BLaER1 (cell line): ENCODE measurements around the gene TPI1.
"Not testable (repeated sequence)": the region's sequence is repeated elsewhere in the genome, so short reads cannot be mapped to it uniquely, and the experiment has no call there.

Source experiments
- H3K27ac ChIP-seq: shearing (Covaris generic); formaldehyde crosslinking; 2 replicates; pipeline ENCODE4 v1.8.1; 2022
- H3K27me3 ChIP-seq: shearing (Covaris generic); formaldehyde crosslinking; 2 replicates; pipeline ENCODE4 v1.8.1; 2022
- H3K36me3 ChIP-seq: shearing (Covaris generic); formaldehyde crosslinking; 2 replicates; pipeline ENCODE4 v1.8.1; 2022
- H3K4me1 ChIP-seq: shearing (Covaris generic); formaldehyde crosslinking; 2 replicates; pipeline ENCODE4 v1.8.1; 2022
- H3K4me2 ChIP-seq: shearing (Covaris generic); formaldehyde crosslinking; 2 replicates; pipeline ENCODE4 v1.8.1; 2022
- H3K4me3 ChIP-seq: shearing (Covaris generic); formaldehyde crosslinking; 2 replicates; pipeline ENCODE4 v1.8.1; 2022
- H3K9ac ChIP-seq: shearing (Covaris generic); formaldehyde crosslinking; 2 replicates; pipeline ENCODE4 v1.8.1; 2022
- H3K9me3 ChIP-seq: shearing (Covaris generic); formaldehyde crosslinking; 2 replicates; pipeline ENCODE4 v1.8.1; 2022
- H4K20me1 ChIP-seq: shearing (Covaris generic); formaldehyde crosslinking; 2 replicates; pipeline ENCODE4 v1.8.1; 2022
- Cebpa-rat ChIP-seq: shearing (Covaris generic); IDR thresholded peaks from 2 replicates; pipeline ENCODE4 v1.8.1; 2022

TPI1 gene

GRCh38 chr12:6873094-6874014 lies 6.0 kb downstream of the TPI1 start, which contains the start of gene SPSB2:
Gene SPSB2 (minus strand): TSS chr12:6873303. CDS start chr12:6872901, 402 bp downstream.
- Histone ChIP-seq H3K4me2 (peak within 1 kb of the TSS; percentile 100), H4K20me1 (peaks cover 46% of the 10 kb centered on the region), H3K27ac (peak within 1 kb of the TSS; percentile 86), H3K4me1 (peaks cover 52% of the 10 kb centered on the region), H3K36me3 (peaks cover 39% of the 10 kb centered on the region), H3K9me3 (no peaks in the 10 kb centered on the region), H3K4me3 (peak within 1 kb of the TSS; percentile 87), H3K9ac (peak within 1 kb of the TSS; percentile 88), H3K27me3 (no peaks in the 10 kb centered on the region)
- no peak for TF ChIP-seq Cebpa-rat

- peak overlapping the region; percentile 87 for H3K4me3 ChIP-seq
- not testable (repeated sequence) for H3K9me3 ChIP-seq, H3K27me3 ChIP-seq
- peaks cover 39% of the 10 kb centered on the region for H4K20me1 ChIP-seq
- H3K4me2 ChIP-seq: peak overlapping the region; percentile 100
- H3K36me3 ChIP-seq: peaks cover 39% of the 10 kb centered on the region
- H3K4me1 ChIP-seq: peaks cover 45% of the 10 kb centered on the region
- H3K27ac ChIP-seq: peak overlapping the region; percentile 77
- H3K9ac ChIP-seq: peak overlapping the region; percentile 79
These were observed 6.7 kb downstream of the TPI1 start for GRCh38 chr12:6874015-6874368.

DNA sequence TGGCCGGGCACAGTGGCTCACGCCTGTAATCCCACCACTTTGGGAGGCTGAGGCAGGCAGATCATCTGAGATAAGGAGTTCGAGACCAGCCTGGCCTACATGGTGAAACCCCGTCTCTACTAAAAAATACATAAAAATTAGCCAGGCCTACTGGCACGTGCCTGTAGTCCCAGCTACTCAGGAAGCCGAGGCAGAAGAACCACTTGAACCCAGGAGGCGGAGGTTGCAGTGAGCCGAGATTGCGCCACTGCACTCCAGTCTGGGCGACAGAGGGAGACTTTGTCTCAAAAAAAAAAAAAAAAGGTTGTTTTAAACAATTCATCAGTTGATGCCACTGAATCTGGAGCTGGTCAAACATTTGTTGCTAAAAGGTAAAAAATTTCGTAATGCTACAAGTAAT lies 12.5 kb downstream of the TPI1 start:
- H3K9ac ChIP-seq, H3K27ac ChIP-seq: not testable (repeated sequence)

DNA sequence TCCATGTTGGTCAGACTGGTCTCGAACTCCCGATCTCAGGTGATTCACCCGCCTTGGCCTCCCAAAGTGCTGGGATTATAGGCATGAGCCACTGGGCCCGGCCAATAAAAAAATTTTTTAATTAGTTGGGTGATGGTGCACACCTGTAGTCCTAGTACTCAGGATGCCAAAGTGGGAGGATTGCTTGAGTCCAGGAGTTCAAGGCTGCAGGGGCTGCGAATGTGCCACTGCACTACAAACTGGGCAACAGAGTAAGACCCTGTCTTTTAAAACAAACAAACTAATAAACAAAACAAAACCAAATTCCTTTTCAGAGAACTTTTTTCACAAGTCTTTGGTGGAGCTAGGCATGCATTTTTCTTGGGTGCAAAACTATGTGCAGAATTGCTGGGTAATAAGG lies 15.9 kb downstream of the TPI1 start:
- Histone ChIP-seq H3K36me3 (peaks cover 32% of the 10 kb centered on the region), H3K27ac (no peak overlapping the region), H3K27me3 (no peaks in the 10 kb centered on the region), H4K20me1 (no peaks in the 10 kb centered on the region), H3K9ac (no peak overlapping the region), H3K4me1 (no peaks in the 10 kb centered on the region), H3K4me2 (no peak overlapping the region), H3K4me3 (no peak overlapping the region), H3K9me3 (no peaks in the 10 kb centered on the region)
- no peak for TF ChIP-seq Cebpa-rat

More for the DNA sequence above, 12.5 kb downstream of the TPI1 start:
- H3K27me3 ChIP-seq, H3K4me1 ChIP-seq, H3K9me3 ChIP-seq, H3K4me2 ChIP-seq, H4K20me1 ChIP-seq, H3K4me3 ChIP-seq: not testable (repeated sequence)
- peaks cover 31% of the 10 kb centered on the region for H3K36me3 ChIP-seq

DNA sequence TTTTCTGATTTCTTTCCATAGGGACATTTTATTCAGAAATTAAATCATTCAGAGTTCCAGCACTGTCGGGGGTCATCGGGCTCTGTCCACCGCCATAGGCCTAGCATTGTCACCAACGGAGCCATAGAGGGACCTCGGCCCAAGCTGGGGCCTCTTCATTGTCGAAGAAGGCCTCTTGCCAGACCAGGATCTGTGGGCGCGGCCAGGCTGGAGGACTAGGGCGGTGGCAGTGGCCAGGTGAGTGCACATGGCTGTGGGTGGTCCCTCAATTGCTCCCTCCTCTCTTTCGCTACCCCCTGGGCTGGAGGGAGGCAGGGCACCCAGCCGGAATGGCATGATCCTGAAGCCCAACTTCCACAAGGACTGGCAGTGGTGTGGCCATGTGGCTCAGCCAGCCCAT lies 16.4 kb downstream of the TPI1 start:
- no peak overlapping the region for H3K4me2 ChIP-seq
- H3K4me1 ChIP-seq: no peaks in the 10 kb centered on the region
- no peaks in the 10 kb centered on the region for H4K20me1 ChIP-seq
- no peaks in the 10 kb centered on the region for H3K27me3 ChIP-seq
- no peak overlapping the region for H3K27ac ChIP-seq
- no peak overlapping the region for H3K4me3 ChIP-seq
- H3K9me3 ChIP-seq: no peaks in the 10 kb centered on the region
- H3K36me3 ChIP-seq: peaks cover 33% of the 10 kb centered on the region
- H3K9ac ChIP-seq: no peak overlapping the region
- no peak for TF ChIP-seq Cebpa-rat

DNA sequence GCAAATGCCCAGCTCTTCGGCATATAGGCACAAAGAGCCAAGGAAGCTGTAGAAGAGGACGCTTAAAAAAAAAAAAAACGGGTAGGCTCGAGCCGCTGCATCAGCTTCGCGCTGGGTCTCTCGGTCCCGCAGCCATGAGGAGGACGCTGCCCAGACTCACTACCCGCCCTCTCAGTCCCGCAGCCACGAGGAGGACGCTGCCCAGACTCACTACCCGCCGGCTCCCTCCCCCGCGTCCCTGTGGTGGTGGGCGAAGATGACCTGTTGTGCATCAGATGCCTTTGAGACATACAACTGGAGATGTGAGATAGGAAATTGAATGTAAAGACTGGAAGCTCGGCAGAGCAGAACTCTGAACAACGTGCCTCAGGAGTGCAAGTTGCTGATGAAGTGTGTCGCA lies 17.2 kb downstream of the TPI1 start:
- Histone ChIP-seq H3K4me3 (no peak overlapping the region), H3K27me3 (no peaks in the 10 kb centered on the region), H3K36me3 (peaks cover 29% of the 10 kb centered on the region), H3K4me1 (no peaks in the 10 kb centered on the region), H3K4me2 (no peak overlapping the region), H3K9ac (no peak overlapping the region), H3K27ac (no peak overlapping the region), H4K20me1 (no peaks in the 10 kb centered on the region), H3K9me3 (no peaks in the 10 kb centered on the region)
- no peak for TF ChIP-seq Cebpa-rat

DNA sequence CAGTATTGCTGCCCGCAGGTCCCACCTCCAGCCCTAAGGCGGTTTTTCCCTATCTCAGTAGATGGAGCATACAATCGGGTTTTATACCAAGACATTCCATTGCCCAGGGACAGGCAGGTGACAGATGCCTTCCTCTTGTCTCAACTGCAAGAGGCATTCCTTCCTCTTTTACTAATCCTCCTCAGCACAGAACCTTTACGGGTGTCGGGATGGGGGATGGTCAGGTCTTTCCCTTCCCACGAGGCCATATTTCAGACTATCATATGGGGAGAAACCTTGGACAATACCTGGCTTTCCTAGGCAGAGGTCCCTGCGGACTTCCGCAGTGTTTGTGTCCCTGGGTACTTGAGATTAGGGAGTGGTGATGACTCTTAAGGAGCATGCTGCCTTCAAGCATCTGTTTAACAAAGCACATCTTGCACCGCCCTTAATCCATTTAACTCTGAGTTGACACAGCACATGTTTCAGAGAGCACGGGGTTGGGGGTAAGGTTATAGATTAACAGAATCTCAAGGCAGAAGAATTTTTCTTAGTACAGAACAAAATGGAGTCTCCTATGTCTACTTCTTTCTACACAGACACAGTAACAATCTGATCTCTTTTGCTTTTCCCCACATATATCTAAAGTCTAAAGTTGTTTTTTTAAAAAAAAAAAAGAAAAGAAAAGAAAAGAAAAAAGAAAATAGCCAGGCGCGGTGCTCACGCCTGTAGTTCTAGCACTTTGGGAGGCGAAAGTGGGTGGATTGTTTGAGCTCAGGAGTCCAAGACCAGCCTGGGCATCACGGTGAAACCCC lies 19.1 kb downstream of the TPI1 start:
- H3K9ac ChIP-seq: not testable (repeated sequence)

DNA sequence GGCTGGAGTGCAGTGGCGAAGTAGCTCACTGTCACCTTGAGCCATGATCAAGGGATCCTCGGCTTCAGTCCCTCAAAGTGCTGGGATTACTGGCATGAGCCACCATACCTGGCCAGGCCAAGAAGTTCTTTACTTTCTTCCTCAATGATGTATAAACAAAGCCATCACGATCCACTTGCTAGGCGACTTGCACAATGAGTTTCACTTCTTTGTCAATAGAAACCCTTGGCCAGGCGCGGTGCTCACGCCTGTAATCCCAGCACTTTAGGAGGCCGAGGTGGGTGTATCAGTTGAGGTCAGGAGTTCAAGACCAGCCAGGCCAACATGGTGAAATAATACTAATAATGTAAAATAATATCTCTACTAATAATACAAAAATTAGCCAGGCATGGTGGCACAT lies 20.1 kb downstream of the TPI1 start:
- Histone ChIP-seq H3K9me3 (no peaks in the 10 kb centered on the region), H3K9ac (no peak overlapping the region), H3K27ac (no peak overlapping the region), H3K36me3 (peaks cover 27% of the 10 kb centered on the region), H4K20me1 (no peaks in the 10 kb centered on the region), H3K4me1 (peaks cover 20% of the 10 kb centered on the region), H3K27me3 (no peaks in the 10 kb centered on the region), H3K4me3 (no peak overlapping the region), H3K4me2 (no peak overlapping the region)
- no peak for TF ChIP-seq Cebpa-rat

More for the DNA sequence above, 19.1 kb downstream of the TPI1 start:
- H4K20me1 ChIP-seq, H3K27me3 ChIP-seq, H3K9me3 ChIP-seq, H3K4me2 ChIP-seq, H3K27ac ChIP-seq, H3K4me3 ChIP-seq: not testable (repeated sequence)
- peaks cover 11% of the 10 kb centered on the region for H3K4me1 ChIP-seq
- peaks cover 27% of the 10 kb centered on the region for H3K36me3 ChIP-seq

- Histone ChIP-seq H3K36me3 (peaks cover 27% of the 10 kb centered on the region), H4K20me1 (no peaks in the 10 kb centered on the region), H3K4me3 (no peak overlapping the region), H3K4me1 (peaks cover 20% of the 10 kb centered on the region), H3K9me3 (no peaks in the 10 kb centered on the region), H3K4me2 (no peak overlapping the region), H3K9ac (no peak overlapping the region), H3K27me3 (no peaks in the 10 kb centered on the region), H3K27ac (no peak overlapping the region)
- no peak for TF ChIP-seq Cebpa-rat
These were observed 21.0 kb downstream of the TPI1 start for GRCh38 chr12:6888360-6888759.

DNA sequence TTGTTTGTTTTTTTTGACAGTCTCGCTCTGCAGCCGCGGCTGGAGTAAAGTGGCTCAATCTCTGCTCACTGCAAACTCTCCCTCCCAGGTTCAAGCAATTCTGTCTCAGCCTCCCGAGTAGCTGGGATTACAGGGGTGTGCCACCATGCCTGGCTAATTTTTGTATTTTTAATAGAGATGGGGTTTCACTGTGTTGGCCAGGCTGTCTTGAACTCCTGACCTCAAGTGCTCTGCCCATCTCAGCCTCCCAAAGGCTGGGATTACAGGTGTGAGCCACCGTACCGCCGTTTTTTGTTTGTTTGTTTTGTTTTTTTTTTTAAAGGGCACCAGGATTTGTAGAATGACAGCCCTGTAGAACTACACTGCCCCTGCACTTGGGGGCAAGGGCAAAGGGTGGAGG lies 21.5 kb downstream of the TPI1 start:
- not testable (repeated sequence) for H3K27ac ChIP-seq

GRCh38 chr12:6889775-6890573 lies 22.6 kb downstream of the TPI1 start:
- Histone ChIP-seq H3K27ac (peak overlapping the region; percentile 82), H3K36me3 (peaks cover 12% of the 10 kb centered on the region), H3K4me2 (peak overlapping the region; percentile 95), H3K4me3 (peak overlapping the region; percentile 68; the same call in 1 of the 2 replicates), H3K4me1 (peaks cover 20% of the 10 kb centered on the region)
- H4K20me1 ChIP-seq, H3K9ac ChIP-seq, H3K27me3 ChIP-seq, H3K9me3 ChIP-seq: not testable (repeated sequence)

More for the DNA sequence above, 21.5 kb downstream of the TPI1 start:
- not testable (repeated sequence) for H3K4me3 ChIP-seq, H3K9me3 ChIP-seq, H3K27me3 ChIP-seq, H4K20me1 ChIP-seq, H3K9ac ChIP-seq, H3K4me2 ChIP-seq
- Histone ChIP-seq H3K36me3 (peaks cover 24% of the 10 kb centered on the region), H3K4me1 (peaks cover 20% of the 10 kb centered on the region)
